Body of pancreas (tissue), 4 donors: ENCODE data around the gene UBE4B. TPM values are rescaled to one million over a fixed set of nuclear protein-coding genes. Genes with fewer than 3 reads are reported as not detected.

Source experiments
- ATAC-seq: fragments of 150-250 bp; one replicate; pipeline ENCODE4 v1.9.1; 2016
- DNase-seq, 4 donors: peaks; one replicate each; pipeline ENCODE4 v3.0.0-alpha.2; 2019
- H3K27ac ChIP-seq, 4 donors: fragments of 200-600 bp; sonication (generic); 1 replicate in 3 of 4; 2 replicates in 1 of 4; pipeline versions ENCODE4 v1.5.1 to v1.6.1; 2016 to 2019; ENCODE audit warnings: mild to moderate bottlenecking in 1 of 4, mixed read lengths in 1 of 4, moderate library complexity in 1 of 4
- H3K27me3 ChIP-seq, 2 donors: fragments of 200-600 bp; sonication (generic); one replicate each; pipeline ENCODE4 v1.6.0; 2016; ENCODE audit warnings: mild to moderate bottlenecking in 1 of 2
- H3K36me3 ChIP-seq, 2 donors: fragments of 200-600 bp; sonication (generic); replicated peaks in 1 of 2; 2 replicates each; pipeline ENCODE4 v1.5.1; 2016; ENCODE audit warnings: low read depth in 2 of 2; ENCODE audit not compliant: insufficient read depth in 1 of 2
- H3K4me1 ChIP-seq: fragments of 200-600 bp; sonication (generic); one replicate; pipeline ENCODE4 v1.6.0; 2016
- H3K4me3 ChIP-seq, 2 donors: fragments of 200-600 bp; sonication (generic); 1 replicate in 1 of 2; 2 replicates in 1 of 2; pipeline ENCODE4 v1.5.1; 2016 to 2019
- H3K9me3 ChIP-seq, 3 donors: fragments of 200-600 bp; sonication (generic); 1 replicate in 2 of 3; 2 replicates in 1 of 3; pipeline ENCODE4 v1.5.1; 2016
- CTCF ChIP-seq, 7 experiments: fragments of 450-650 bp in 4 of 7; fragments of 200-600 bp in 3 of 7; sonication (generic) in 3 of 7; IDR thresholded peaks; one replicate each; pipeline ENCODE4 v1.5.1; 2016 to 2019; ENCODE audit warnings: antibody characterized with exemption in 7 of 7
- POLR2A ChIP-seq, 3 donors: fragments of 450-650 bp; IDR thresholded peaks; one replicate each; pipeline ENCODE4 v1.6.1; 2016; ENCODE audit warnings: antibody characterized with exemption in 3 of 3, mild to moderate bottlenecking in 2 of 3
- WGBS, 2 donors: methylation state at CpG; one replicate each; pipeline ENCODE4 v1.1.5; 2017; 5-methylcytosine and 5-hydroxymethylcytosine counted together
- intact Hi-C: fragments of 100-400 bp; cut with DNase I; formaldehyde crosslinking; loops from one replicate; pipeline ENCODE4 v1.15.1; 2023
- total RNA-seq, 2 donors: library from RNA; depleted of rRNA; stranded (reverse); fragments of >200 nt; gene quantifications; one replicate each; pipeline ENCODE4 v1.1.0, GENCODE V29; 2016

UBE4B gene
- total RNA-seq, 2 donors from 2014 or later = 43.8 to 57.0 TPM

- H3K4me3 ChIP-seq = peak overlapping the region; percentile 19 to 44
- intact Hi-C loops = no loop called here
- ATAC-seq (peak; percentile 70), DNase-seq (peak; percentile 94 to 98 (median 98))
- no peaks in the 10 kb centered on the region for H3K9me3 ChIP-seq
- TF ChIP-seq CTCF (IDR thresholded peaks at IDR 0.05) = no peak
- peak in 2 of 3 donors; percentile 69 to 79 for TF ChIP-seq POLR2A (IDR thresholded peaks at IDR 0.05)
- H3K27me3 ChIP-seq = no peaks in the 10 kb centered on the region
- H3K4me1 ChIP-seq = peaks cover 31% of the 10 kb centered on the region
- no peaks in the 10 kb centered on the region for H3K36me3 ChIP-seq
- peak overlapping the region; percentile 86 to 97 (median 94) for H3K27ac ChIP-seq
- WGBS, 2 donors = 0 to 2% methylated on average over 20 to 62 of the region's 69 CpGs
Measured at GRCh38 chr1:10210841-10211804, 178.4 kb downstream of the UBE4B start.

GRCh38 chr1:10211805-10212410 lies 179.2 kb downstream of the UBE4B start:
- Histone ChIP-seq H3K27me3 (no peaks in the 10 kb centered on the region), H3K4me3 (no peak overlapping the region), H3K36me3 (no peaks in the 10 kb centered on the region), H3K4me1 (peaks cover 37% of the 10 kb centered on the region), H3K27ac (peak overlapping the region; percentile 40 to 97 (median 94)), H3K9me3 (no peaks in the 10 kb centered on the region)
- DNase-seq (peak in 1 of 4 donors; percentile 11), ATAC-seq (no peak)
- no peak for TF ChIP-seq POLR2A (IDR thresholded peaks at IDR 0.05)
- no peak for TF ChIP-seq CTCF (IDR thresholded peaks at IDR 0.05)
- 25 to 29% methylated on average over 11 of the region's 11 CpGs for WGBS, 2 donors
- intact Hi-C loops = no loop called here

- H3K36me3 ChIP-seq = no peaks in the 10 kb centered on the region
- H3K9me3 ChIP-seq = no peaks in the 10 kb centered on the region
- no peak overlapping the region for H3K4me3 ChIP-seq
- WGBS, 2 donors = 88 to 100% methylated on average over 1 of the region's 1 CpG
- ATAC-seq (no peak), DNase-seq (no peak)
- H3K27me3 ChIP-seq = no peaks in the 10 kb centered on the region
- peak overlapping the region in 2 of 4 donors; percentile 93 to 95 for H3K27ac ChIP-seq
- peaks cover 40% of the 10 kb centered on the region for H3K4me1 ChIP-seq
- intact Hi-C loops = no loop called here
- TF ChIP-seq POLR2A (IDR thresholded peaks at IDR 0.05) = no peak
- no peak for TF ChIP-seq CTCF (IDR thresholded peaks at IDR 0.05)
Measured at GRCh38 chr1:10212476-10212875, 179.7 kb downstream of the UBE4B start.

- DNase-seq (no peak), ATAC-seq (no peak)
- Histone ChIP-seq H3K36me3 (no peaks in the 10 kb centered on the region), H3K27me3 (no peaks in the 10 kb centered on the region), H3K27ac (peak overlapping the region in 1 of 4 donors; percentile 13), H3K4me3 (no peak overlapping the region), H3K9me3 (no peaks in the 10 kb centered on the region), H3K4me1 (peaks cover 48% of the 10 kb centered on the region)
- intact Hi-C loops = no loop called here
- 65 to 67% methylated on average over 3 of the region's 3 CpGs for WGBS, 2 donors
- no peak for TF ChIP-seq CTCF (IDR thresholded peaks at IDR 0.05)
- no peak for TF ChIP-seq POLR2A (IDR thresholded peaks at IDR 0.05)
Measured at GRCh38 chr1:10213186-10213705, 180.5 kb downstream of the UBE4B start.
